ENCODE results near the gene NRCAM.

Gene NRCAM

DNA sequence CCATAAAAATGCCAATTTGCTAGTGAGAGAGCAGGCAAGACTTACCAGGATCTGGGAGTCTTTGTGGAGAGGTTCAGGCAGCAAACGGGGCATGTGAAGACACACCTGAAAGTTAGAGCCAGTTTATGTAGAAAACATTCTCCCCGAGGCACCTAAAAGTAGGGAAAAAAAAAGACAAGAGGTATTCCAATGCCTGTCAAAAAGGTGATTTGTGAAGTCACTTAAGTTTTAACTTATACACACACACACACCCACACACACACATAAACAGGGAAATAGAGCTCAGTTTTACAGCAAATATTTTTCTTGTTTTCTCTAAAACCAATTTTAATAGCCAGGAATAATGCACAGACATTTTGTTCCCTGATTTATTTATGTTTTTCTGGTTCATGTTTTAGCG is 326.0 kb downstream of the NRCAM start, which contains the start of gene LAMB4:
LAMB4 (minus strand) TSS at position 101 of the 400 bp plus-strand sequence. CDS start 7,197 bp downstream, outside the sequence.
- Histone ChIP-seq H3K79me2 (ENCODE audit: insufficient read depth, low read length) (no peaks in the 10 kb centered on the region), H2AFZ (ENCODE audit: low read depth, low read length, severe bottlenecking) (no peak within 1 kb of the TSS)
- TF ChIP-seq, protein P1, sequence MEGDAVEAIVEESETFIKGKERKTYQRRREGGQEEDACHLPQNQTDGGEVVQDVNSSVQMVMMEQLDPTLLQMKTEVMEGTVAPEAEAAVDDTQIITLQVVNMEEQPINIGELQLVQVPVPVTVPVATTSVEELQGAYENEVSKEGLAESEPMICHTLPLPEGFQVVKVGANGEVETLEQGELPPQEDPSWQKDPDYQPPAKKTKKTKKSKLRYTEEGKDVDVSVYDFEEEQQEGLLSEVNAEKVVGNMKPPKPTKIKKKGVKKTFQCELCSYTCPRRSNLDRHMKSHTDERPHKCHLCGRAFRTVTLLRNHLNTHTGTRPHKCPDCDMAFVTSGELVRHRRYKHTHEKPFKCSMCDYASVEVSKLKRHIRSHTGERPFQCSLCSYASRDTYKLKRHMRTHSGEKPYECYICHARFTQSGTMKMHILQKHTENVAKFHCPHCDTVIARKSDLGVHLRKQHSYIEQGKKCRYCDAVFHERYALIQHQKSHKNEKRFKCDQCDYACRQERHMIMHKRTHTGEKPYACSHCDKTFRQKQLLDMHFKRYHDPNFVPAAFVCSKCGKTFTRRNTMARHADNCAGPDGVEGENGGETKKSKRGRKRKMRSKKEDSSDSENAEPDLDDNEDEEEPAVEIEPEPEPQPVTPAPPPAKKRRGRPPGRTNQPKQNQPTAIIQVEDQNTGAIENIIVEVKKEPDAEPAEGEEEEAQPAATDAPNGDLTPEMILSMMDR (IDR thresholded peaks at IDR 0.05; ENCODE audit: insufficient read depth, low read length, poor library complexity, severe bottlenecking): no peak
- no peak for TF ChIP-seq EZH2phosphoT487 (conservative IDR thresholded peaks at IDR 0.05; ENCODE audit: low read length)

DNA sequence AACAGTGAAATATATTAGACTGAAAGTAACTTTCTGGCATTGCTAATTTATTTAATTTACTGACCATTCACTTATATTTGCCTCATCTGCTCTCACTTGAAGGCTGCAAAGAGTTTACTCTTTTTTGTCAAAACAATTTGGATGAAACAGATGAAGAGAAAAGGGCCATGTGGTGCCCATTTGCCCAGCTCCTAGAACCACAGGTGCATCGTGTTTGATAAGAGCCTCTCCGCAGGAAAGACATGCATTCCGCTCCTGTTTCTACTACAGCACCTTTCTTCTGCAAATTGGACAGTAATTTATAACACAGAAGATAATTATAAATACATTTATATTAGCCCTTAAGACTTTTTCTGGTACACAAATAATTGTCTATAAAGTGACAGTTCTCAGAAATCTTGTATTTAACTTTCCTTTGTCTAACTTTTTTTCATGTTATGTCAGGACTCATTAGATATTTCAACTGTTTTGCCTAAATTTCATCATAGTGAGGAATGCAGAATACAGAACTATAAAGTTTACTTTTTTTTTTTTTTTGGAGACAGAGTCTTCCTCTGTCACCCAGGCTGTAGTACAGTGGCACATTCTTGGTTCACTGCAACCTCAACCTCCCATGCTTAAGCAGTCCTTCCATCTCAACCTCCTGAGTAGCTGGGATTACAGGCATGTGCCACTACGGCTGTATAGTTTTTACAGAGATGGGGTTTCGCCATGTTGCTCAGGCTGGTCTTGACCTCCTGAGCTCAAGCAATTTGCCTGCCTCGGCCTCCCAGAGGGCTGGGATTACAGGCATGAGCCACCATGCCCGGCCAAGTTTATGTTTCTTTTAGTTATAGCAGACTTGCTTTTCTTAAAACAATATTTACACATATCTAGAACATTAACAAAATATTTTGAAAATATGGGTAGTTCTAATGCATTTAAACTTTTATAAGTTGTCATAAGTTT is 326.9 kb downstream of the NRCAM start:
- H3K9ac ChIP-seq (ENCODE audit: low read length): no peak overlapping the region
- no peaks in the 10 kb centered on the region for H4K20me1 ChIP-seq (ENCODE audit: low read depth, low read length)
- no peak overlapping the region for H2AFZ ChIP-seq (ENCODE audit: low read depth, low read length, severe bottlenecking)
- no peaks in the 10 kb centered on the region for H3K36me3 ChIP-seq (ENCODE audit: low read length)
- TF ChIP-seq, protein P1 (IDR thresholded peaks at IDR 0.05; ENCODE audit: insufficient read depth, low read length, poor library complexity, severe bottlenecking): no peak
- TF ChIP-seq EZH2phosphoT487 (conservative IDR thresholded peaks at IDR 0.05; ENCODE audit: low read length): no peak
- no peak overlapping the region for H3K4me3 ChIP-seq (ENCODE audit: insufficient read depth, low read length, poor library complexity, severe bottlenecking)
- H3K9me3 ChIP-seq (ENCODE audit: insufficient read depth, low read length): no peaks in the 10 kb centered on the region
- no peak overlapping the region for H3K4me2 ChIP-seq (ENCODE audit: low read depth, low read length, poor library complexity, severe bottlenecking)
- no peaks in the 10 kb centered on the region for H3F3A ChIP-seq (ENCODE audit: insufficient read depth)
- no peak overlapping the region for H3K27ac ChIP-seq (ENCODE audit: low read depth, low read length)
- no peaks in the 10 kb centered on the region for H3K27me3 ChIP-seq (ENCODE audit: low read length)
- H3K9me2 ChIP-seq (replicated peaks; ENCODE audit: insufficient read depth, low read length): no peaks in the 10 kb centered on the region
- H3K79me2 ChIP-seq (ENCODE audit: insufficient read depth, low read length): no peaks in the 10 kb centered on the region

More for the DNA sequence above, 326.0 kb downstream of the NRCAM start, which contains the start of gene LAMB4:
- no peaks in the 10 kb centered on the region for H4K20me1 ChIP-seq (ENCODE audit: low read depth, low read length)
- H3K4me2 ChIP-seq (ENCODE audit: low read depth, low read length, poor library complexity, severe bottlenecking): no peak within 1 kb of the TSS
- no peaks in the 10 kb centered on the region for H3K36me3 ChIP-seq (ENCODE audit: low read length)
- H3K9ac ChIP-seq (ENCODE audit: low read length): no peak within 1 kb of the TSS
- no peak within 1 kb of the TSS for H3K27ac ChIP-seq (ENCODE audit: low read depth, low read length)
- H3K4me3 ChIP-seq (ENCODE audit: insufficient read depth, low read length, poor library complexity, severe bottlenecking): no peak within 1 kb of the TSS
- H3K27me3 ChIP-seq (ENCODE audit: low read length): no peaks in the 10 kb centered on the region
- no peaks in the 10 kb centered on the region for H3K9me2 ChIP-seq (replicated peaks; ENCODE audit: insufficient read depth, low read length)
- H3F3A ChIP-seq (ENCODE audit: insufficient read depth): no peaks in the 10 kb centered on the region
- no peaks in the 10 kb centered on the region for H3K9me3 ChIP-seq (ENCODE audit: insufficient read depth, low read length)

DNA sequence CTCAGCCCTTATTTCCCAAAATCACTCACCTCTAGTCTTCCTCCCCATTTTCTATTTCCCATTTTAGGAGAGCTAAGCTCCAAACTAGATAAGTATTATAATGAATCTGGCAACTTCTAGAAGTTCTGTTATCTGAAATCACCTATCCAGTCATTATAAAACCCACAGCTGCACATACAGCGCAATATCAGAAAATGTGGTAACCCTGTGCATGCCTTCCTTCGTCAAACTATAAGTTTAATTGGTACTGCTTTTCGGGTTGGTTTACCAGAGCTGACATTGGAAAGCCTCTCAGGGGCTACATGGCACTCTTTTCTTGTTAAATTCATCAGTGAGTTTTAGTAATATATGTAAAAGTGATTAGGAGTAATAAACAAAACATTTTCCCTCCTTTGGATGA is 327.7 kb downstream of the NRCAM start:
- H3K9me2 ChIP-seq (replicated peaks; ENCODE audit: insufficient read depth, low read length): no peaks in the 10 kb centered on the region
- no peak overlapping the region for H3K4me2 ChIP-seq (ENCODE audit: low read depth, low read length, poor library complexity, severe bottlenecking)
- H3F3A ChIP-seq (ENCODE audit: insufficient read depth): no peaks in the 10 kb centered on the region
- H3K9me3 ChIP-seq (ENCODE audit: insufficient read depth, low read length): no peaks in the 10 kb centered on the region
- no peaks in the 10 kb centered on the region for H4K20me1 ChIP-seq (ENCODE audit: low read depth, low read length)
- H3K4me3 ChIP-seq (ENCODE audit: insufficient read depth, low read length, poor library complexity, severe bottlenecking): no peak overlapping the region
- no peaks in the 10 kb centered on the region for H3K27me3 ChIP-seq (ENCODE audit: low read length)
- no peaks in the 10 kb centered on the region for H3K79me2 ChIP-seq (ENCODE audit: insufficient read depth, low read length)
- no peak overlapping the region for H3K9ac ChIP-seq (ENCODE audit: low read length)
- no peaks in the 10 kb centered on the region for H3K36me3 ChIP-seq (ENCODE audit: low read length)
- TF ChIP-seq EZH2phosphoT487 (conservative IDR thresholded peaks at IDR 0.05; ENCODE audit: low read length): no peak
- TF ChIP-seq, protein P1 (IDR thresholded peaks at IDR 0.05; ENCODE audit: insufficient read depth, low read length, poor library complexity, severe bottlenecking): no peak
- no peak overlapping the region for H2AFZ ChIP-seq (ENCODE audit: low read depth, low read length, severe bottlenecking)
- H3K27ac ChIP-seq (ENCODE audit: low read depth, low read length): no peak overlapping the region

Measured in SU-DHL-6 (cell line).